Measurements from ENCODE around the gene EFNA4. TPM values are rescaled to one million over a fixed set of nuclear protein-coding genes. Genes with fewer than 3 reads are reported as not detected.

EFNA4 gene
- total and polyA plus RNA-seq, 3 experiments from 2014 or later: 3.0 to 3.7 (median 3.4) TPM

- CTCF ChIA-PET: no interaction called here
- Histone ChIP-seq H3K4me3 (ENCODE audit: low read length) (no peak overlapping the region), H3K4me1 (ENCODE audit: insufficient read depth, low read length) (no peaks in the 10 kb centered on the region), H3K9me3 (ENCODE audit: low read length) (no peaks in the 10 kb centered on the region), H3K27me3 (ENCODE audit: insufficient read depth, low read length, poor library complexity, severe bottlenecking) (no peaks in the 10 kb centered on the region), H3K36me3 (ENCODE audit: insufficient read depth, low read length) (no peaks in the 10 kb centered on the region), H3K27ac (ENCODE audit: low read depth, low read length) (no peak overlapping the region)
- Mint-ChIP-seq H3K27me3 (peaks cover 6 to 16% of the 10 kb centered on the region in 2 donors), H3K4me3 (no peak overlapping the region), H3K36me3 (no peaks in the 10 kb centered on the region), H3K27ac (peak overlapping the region in 1 of 8 donors; percentile 46), H3K9me3 (no peaks in the 10 kb centered on the region), H3K4me1 (no peaks in the 10 kb centered on the region)
- no peak for DNase-seq
- POLR2A ChIA-PET: no interaction called here
These were observed 41.3 kb downstream of the EFNA4 start for GRCh38 chr1:155104605-155105534.

- no peaks in the 10 kb centered on the region for H3K9me3 Mint-ChIP-seq
- peak overlapping the region in 1 of 8 donors; percentile 10 for H3K27ac Mint-ChIP-seq
- H3K36me3 Mint-ChIP-seq: no peaks in the 10 kb centered on the region
- Histone ChIP-seq H3K36me3 (ENCODE audit: insufficient read depth, low read length) (no peaks in the 10 kb centered on the region), H3K27ac (ENCODE audit: low read depth, low read length) (no peak overlapping the region), H3K9me3 (ENCODE audit: low read length) (no peaks in the 10 kb centered on the region), H3K27me3 (ENCODE audit: insufficient read depth, low read length, poor library complexity, severe bottlenecking) (no peaks in the 10 kb centered on the region), H3K4me3 (ENCODE audit: low read length) (no peak overlapping the region), H3K4me1 (ENCODE audit: insufficient read depth, low read length) (no peaks in the 10 kb centered on the region)
- no peak overlapping the region for H3K4me3 Mint-ChIP-seq
- H3K4me1 Mint-ChIP-seq: no peaks in the 10 kb centered on the region
- no peak for DNase-seq
- POLR2A ChIA-PET: no interaction called here
- CTCF ChIA-PET: interaction anchor here (1.5 to 1.9 kb wide), 2 partner anchors 14 to 67 kb away, joined by 3 to 7 read pairs; partner anchors contain the start of gene KRTCAP2
- H3K27me3 Mint-ChIP-seq: peaks cover 7 to 16% of the 10 kb centered on the region in 2 donors
These were observed 42.1 kb downstream of the EFNA4 start for GRCh38 chr1:155105604-155106011.

- H3K27ac Mint-ChIP-seq: peak overlapping the region in 1 of 8 donors; percentile 9
- Histone ChIP-seq H3K4me1 (ENCODE audit: insufficient read depth, low read length) (no peaks in the 10 kb centered on the region), H3K27me3 (ENCODE audit: insufficient read depth, low read length, poor library complexity, severe bottlenecking) (no peaks in the 10 kb centered on the region), H3K36me3 (ENCODE audit: insufficient read depth, low read length) (no peaks in the 10 kb centered on the region), H3K9me3 (ENCODE audit: low read length) (no peaks in the 10 kb centered on the region), H3K4me3 (ENCODE audit: low read length) (no peak overlapping the region), H3K27ac (ENCODE audit: low read depth, low read length) (no peak overlapping the region)
- H3K9me3 Mint-ChIP-seq: no peaks in the 10 kb centered on the region
- ChIA-PET CTCF (interaction anchor here (0.6 to 1.9 kb wide), 5 partner anchors 11 to 66 kb away, joined by 3 to 7 read pairs (median 3); partner anchors contain the start of gene KRTCAP2), POLR2A (no interaction called here)
- H3K4me3 Mint-ChIP-seq: no peak overlapping the region
- H3K27me3 Mint-ChIP-seq: peaks cover 9 to 13% of the 10 kb centered on the region in 2 donors
- H3K4me1 Mint-ChIP-seq: no peaks in the 10 kb centered on the region
- DNase-seq: no peak
- no peaks in the 10 kb centered on the region for H3K36me3 Mint-ChIP-seq
These were observed 43.3 kb downstream of the EFNA4 start for GRCh38 chr1:155106862-155107261.

- no peaks in the 10 kb centered on the region for H3K9me3 Mint-ChIP-seq
- H3K27ac Mint-ChIP-seq: no peak overlapping the region
- ChIA-PET CTCF (interaction anchor here (1.1 to 2.1 kb wide), 5 partner anchors 12 to 65 kb away, joined by 3 to 7 read pairs (median 4); partner anchors contain the start of gene KRTCAP2), POLR2A (no interaction called here)
- H3K4me3 Mint-ChIP-seq: no peak overlapping the region
- H3K36me3 ChIP-seq (ENCODE audit: insufficient read depth, low read length): no peaks in the 10 kb centered on the region
- no peak for DNase-seq
- H3K4me1 ChIP-seq (ENCODE audit: insufficient read depth, low read length): no peaks in the 10 kb centered on the region
- H3K27me3 Mint-ChIP-seq: peaks cover 9 to 10% of the 10 kb centered on the region in 2 donors
- no peaks in the 10 kb centered on the region for H3K9me3 ChIP-seq (ENCODE audit: low read length)
- no peaks in the 10 kb centered on the region for H3K4me1 Mint-ChIP-seq
- no peaks in the 10 kb centered on the region for H3K36me3 Mint-ChIP-seq
- H3K27ac ChIP-seq (ENCODE audit: low read depth, low read length): no peak overlapping the region
- no peaks in the 10 kb centered on the region for H3K27me3 ChIP-seq (ENCODE audit: insufficient read depth, low read length, poor library complexity, severe bottlenecking)
- H3K4me3 ChIP-seq (ENCODE audit: low read length): no peak overlapping the region
These were observed 44.0 kb downstream of the EFNA4 start for GRCh38 chr1:155107309-155108264.

- H3K9me3 Mint-ChIP-seq: no peaks in the 10 kb centered on the region
- Histone ChIP-seq H3K27ac (ENCODE audit: low read depth, low read length) (no peak overlapping the region), H3K4me1 (ENCODE audit: insufficient read depth, low read length) (no peaks in the 10 kb centered on the region), H3K9me3 (ENCODE audit: low read length) (no peaks in the 10 kb centered on the region), H3K27me3 (ENCODE audit: insufficient read depth, low read length, poor library complexity, severe bottlenecking) (no peaks in the 10 kb centered on the region), H3K36me3 (ENCODE audit: insufficient read depth, low read length) (no peaks in the 10 kb centered on the region), H3K4me3 (ENCODE audit: low read length) (no peak overlapping the region)
- H3K27ac Mint-ChIP-seq: no peak overlapping the region
- no peak overlapping the region for H3K4me3 Mint-ChIP-seq
- no peak for DNase-seq
- H3K4me1 Mint-ChIP-seq: no peaks in the 10 kb centered on the region
- POLR2A ChIA-PET: no interaction called here
- H3K27me3 Mint-ChIP-seq: peaks cover 9 to 10% of the 10 kb centered on the region in 2 donors
- no peaks in the 10 kb centered on the region for H3K36me3 Mint-ChIP-seq
- CTCF ChIA-PET: interaction anchor here (1.3 to 2.1 kb wide), 3 partner anchors 13 to 65 kb away, joined by 4 to 7 read pairs (median 4); partner anchors contain the start of gene KRTCAP2
These were observed 44.8 kb downstream of the EFNA4 start for GRCh38 chr1:155108296-155108695.

GRCh38 chr1:155110381-155110780 is 46.8 kb downstream of the EFNA4 start:
- CTCF ChIA-PET: interaction anchor here (1.2 to 1.6 kb wide), 2 partner anchors 19 to 57 kb away, joined by 3 read pairs; no protein-coding TSS in a partner anchor

GRCh38 chr1:155110826-155111225 is 47.3 kb downstream of the EFNA4 start:
- no peaks in the 10 kb centered on the region for H3K36me3 Mint-ChIP-seq
- POLR2A ChIA-PET: no interaction called here
- no peaks in the 10 kb centered on the region for H3K9me3 ChIP-seq (ENCODE audit: low read length)
- DNase-seq: no peak
- H3K4me3 Mint-ChIP-seq: no peak overlapping the region
- H3K27ac ChIP-seq (ENCODE audit: low read depth, low read length): no peak overlapping the region
- CTCF ChIA-PET: interaction anchor here (1.0 to 1.6 kb wide), 3 partner anchors 20 to 1549 kb away, joined by 3 read pairs; no protein-coding TSS in a partner anchor
- H3K27me3 ChIP-seq (ENCODE audit: insufficient read depth, low read length, poor library complexity, severe bottlenecking): no peaks in the 10 kb centered on the region
- no peaks in the 10 kb centered on the region for H3K9me3 Mint-ChIP-seq
- no peaks in the 10 kb centered on the region for H3K36me3 ChIP-seq (ENCODE audit: insufficient read depth, low read length)
- no peak overlapping the region for H3K4me3 ChIP-seq (ENCODE audit: low read length)
- H3K4me1 ChIP-seq (ENCODE audit: insufficient read depth, low read length): no peaks in the 10 kb centered on the region
- no peaks in the 10 kb centered on the region for H3K4me1 Mint-ChIP-seq
- peaks cover 7% of the 10 kb centered on the region in 2 donors for H3K27me3 Mint-ChIP-seq
- no peak overlapping the region for H3K27ac Mint-ChIP-seq

More at GRCh38 chr1:155110381-155110780, 46.8 kb downstream of the EFNA4 start:
- Histone ChIP-seq H3K4me3 (ENCODE audit: low read length) (no peak overlapping the region), H3K9me3 (ENCODE audit: low read length) (no peaks in the 10 kb centered on the region), H3K27ac (ENCODE audit: low read depth, low read length) (no peak overlapping the region), H3K36me3 (ENCODE audit: insufficient read depth, low read length) (no peaks in the 10 kb centered on the region), H3K27me3 (ENCODE audit: insufficient read depth, low read length, poor library complexity, severe bottlenecking) (no peaks in the 10 kb centered on the region), H3K4me1 (ENCODE audit: insufficient read depth, low read length) (no peaks in the 10 kb centered on the region)
- POLR2A ChIA-PET: no interaction called here
- Mint-ChIP-seq H3K27me3 (peaks cover 9 to 10% of the 10 kb centered on the region in 2 donors), H3K9me3 (no peaks in the 10 kb centered on the region), H3K27ac (peak overlapping the region in 1 of 8 donors; percentile 44), H3K4me3 (no peak overlapping the region), H3K36me3 (no peaks in the 10 kb centered on the region), H3K4me1 (no peaks in the 10 kb centered on the region)
- DNase-seq: no peak

Data from CD8-positive, alpha-beta memory T cell (primary cell).